Retinal pigment epithelial cell (primary cell): ENCODE measurements around the gene BAG3.
A peak's percentile ranks its signal among the peaks of the same experiment; 100 is the strongest.
"Not testable (repeated sequence)": the region's sequence is repeated elsewhere in the genome, so short reads cannot be mapped to it uniquely, and the experiment has no call there.

ENCODE experiments used
- DNase-seq: peaks from one replicate; pipeline ENCODE4 v3.0.0-alpha.2; 2010; ENCODE audit warnings: low read depth
- H3K4me3 ChIP-seq: 2 replicates; pipeline ENCODE4 v1.5.1; 2011; ENCODE audit warnings: mild to moderate bottlenecking, low read length, control low read depth, moderate library complexity
- TF ChIP-seq, protein P1 (sequence below): conservative IDR thresholded peaks from 2 replicates; pipeline ENCODE4 v1.5.1; 2011; ENCODE audit warnings: low read depth, low read length, control low read depth, inconsistent platforms

BAG3 gene

GRCh38 chr10:119657725-119658124, 6.5 kb downstream of the BAG3 start:
- TF ChIP-seq, protein P1, sequence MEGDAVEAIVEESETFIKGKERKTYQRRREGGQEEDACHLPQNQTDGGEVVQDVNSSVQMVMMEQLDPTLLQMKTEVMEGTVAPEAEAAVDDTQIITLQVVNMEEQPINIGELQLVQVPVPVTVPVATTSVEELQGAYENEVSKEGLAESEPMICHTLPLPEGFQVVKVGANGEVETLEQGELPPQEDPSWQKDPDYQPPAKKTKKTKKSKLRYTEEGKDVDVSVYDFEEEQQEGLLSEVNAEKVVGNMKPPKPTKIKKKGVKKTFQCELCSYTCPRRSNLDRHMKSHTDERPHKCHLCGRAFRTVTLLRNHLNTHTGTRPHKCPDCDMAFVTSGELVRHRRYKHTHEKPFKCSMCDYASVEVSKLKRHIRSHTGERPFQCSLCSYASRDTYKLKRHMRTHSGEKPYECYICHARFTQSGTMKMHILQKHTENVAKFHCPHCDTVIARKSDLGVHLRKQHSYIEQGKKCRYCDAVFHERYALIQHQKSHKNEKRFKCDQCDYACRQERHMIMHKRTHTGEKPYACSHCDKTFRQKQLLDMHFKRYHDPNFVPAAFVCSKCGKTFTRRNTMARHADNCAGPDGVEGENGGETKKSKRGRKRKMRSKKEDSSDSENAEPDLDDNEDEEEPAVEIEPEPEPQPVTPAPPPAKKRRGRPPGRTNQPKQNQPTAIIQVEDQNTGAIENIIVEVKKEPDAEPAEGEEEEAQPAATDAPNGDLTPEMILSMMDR, result no peak
- H3K4me3 ChIP-seq, result no peak overlapping the region
- DNase-seq, result no peak

- TF ChIP-seq, protein P1, result no peak
- H3K4me3 ChIP-seq, result no peak overlapping the region
- DNase-seq, result peak; percentile 82
Measured at GRCh38 chr10:119658274-119658673, 7.1 kb downstream of the BAG3 start.

GRCh38 chr10:119659951-119660350, 8.8 kb downstream of the BAG3 start:
- no peak overlapping the region for H3K4me3 ChIP-seq
- no peak for DNase-seq

DNA sequence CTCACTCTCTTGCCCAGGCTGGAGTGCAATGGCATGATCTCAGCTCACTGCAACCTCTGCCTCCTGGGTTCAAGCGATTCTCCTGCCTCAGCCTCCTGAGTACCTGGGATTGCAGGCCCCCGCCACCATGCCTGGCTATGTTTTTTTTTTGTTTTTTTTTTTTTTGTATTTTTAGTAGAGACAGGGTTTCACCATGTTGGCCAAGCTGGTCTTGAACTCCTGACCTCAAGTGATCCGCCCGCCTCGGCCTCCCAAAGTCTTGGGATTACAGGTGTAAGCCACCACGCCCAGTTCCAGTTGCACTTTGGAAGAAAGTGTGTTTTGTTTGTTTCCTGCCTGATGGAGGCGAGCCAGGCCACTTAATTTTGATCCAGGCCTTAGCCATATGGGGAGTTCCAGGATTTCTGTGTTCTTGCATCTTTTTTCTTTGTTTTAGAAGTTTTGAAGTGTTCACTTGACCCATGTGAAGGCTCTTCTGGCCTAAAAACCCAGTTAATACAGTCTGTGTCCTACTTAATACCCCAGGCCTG, 11.0 kb downstream of the BAG3 start:
- DNase-seq, H3K4me3 ChIP-seq: not testable (repeated sequence)

More at GRCh38 chr10:119659951-119660350, 8.8 kb downstream of the BAG3 start:
- TF ChIP-seq, protein P1, result no peak

- DNase-seq, result no peak
- TF ChIP-seq, protein P1, result no peak
- no peak overlapping the region for H3K4me3 ChIP-seq
Measured at GRCh38 chr10:119663866-119664698, 12.9 kb downstream of the BAG3 start.

GRCh38 chr10:119665901-119666708, 14.9 kb downstream of the BAG3 start:
- no peak for DNase-seq
- TF ChIP-seq, protein P1, result no peak
- no peak overlapping the region for H3K4me3 ChIP-seq

DNA sequence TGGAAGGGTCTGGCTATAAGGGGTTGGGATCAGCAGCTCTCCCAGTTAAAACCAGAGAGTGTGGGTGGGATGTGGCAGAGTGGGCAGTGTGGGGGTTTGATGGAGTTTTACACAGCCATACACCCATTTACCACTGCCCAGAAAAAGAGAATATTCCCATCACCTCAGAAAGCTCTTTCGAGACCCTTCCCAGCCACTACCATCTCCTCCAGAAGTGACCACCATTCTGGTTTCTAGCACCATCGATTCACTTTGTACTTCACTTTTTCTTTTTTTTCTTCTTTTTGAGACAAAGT, 15.5 kb downstream of the BAG3 start:
- H3K4me3 ChIP-seq, result no peak overlapping the region
- no peak for DNase-seq
- TF ChIP-seq, protein P1, result no peak
